ENCODE measurements around the gene MCF2L.

Gene MCF2L

GRCh38 chr13:113086031-113086750 is 117.2 kb downstream of the MCF2L start:
- DNase-seq: no peak

GRCh38 chr13:113086991-113087922 is 118.2 kb downstream of the MCF2L start:
- DNase-seq: no peak

GRCh38 chr13:113087923-113088690 is 119.1 kb downstream of the MCF2L start:
- DNase-seq: no peak

GRCh38 chr13:113088691-113089020 is 119.6 kb downstream of the MCF2L start:
- no peak for DNase-seq

GRCh38 chr13:113089693-113090414 is 120.8 kb downstream of the MCF2L start:
- no peak for DNase-seq

- DNase-seq: no peak
These were observed 121.4 kb downstream of the MCF2L start for GRCh38 chr13:113090415-113090770.

- DNase-seq: no peak
These were observed 121.8 kb downstream of the MCF2L start for GRCh38 chr13:113090806-113091205.

GRCh38 chr13:113091211-113091771 is 122.3 kb downstream of the MCF2L start:
- no peak for DNase-seq

- no peak for DNase-seq
These were observed 123.1 kb downstream of the MCF2L start for GRCh38 chr13:113091891-113092775.

- no peak for DNase-seq
These were observed 124.0 kb downstream of the MCF2L start for GRCh38 chr13:113092776-113093579.

- DNase-seq: no peak
These were observed 124.8 kb downstream of the MCF2L start for GRCh38 chr13:113093580-113094409.

- DNase-seq: no peak
These were observed 125.4 kb downstream of the MCF2L start for GRCh38 chr13:113094410-113094800.

GRCh38 chr13:113095146-113096051 is 126.4 kb downstream of the MCF2L start:
- DNase-seq: no peak

- no peak for DNase-seq
These were observed 127.2 kb downstream of the MCF2L start for GRCh38 chr13:113096052-113096744.

- DNase-seq: no peak
These were observed 127.8 kb downstream of the MCF2L start for GRCh38 chr13:113096745-113097305.

- no peak for DNase-seq
These were observed 128.6 kb downstream of the MCF2L start for GRCh38 chr13:113097651-113098050.

GRCh38 chr13:113098162-113098732 is 129.2 kb downstream of the MCF2L start:
- no peak for DNase-seq

Data from CD4-positive, alpha-beta T cell treated with Interferon alpha-2 for 1 hour (primary cell).